ENCODE measurements around the gene WRAP73.

WRAP73 gene

GRCh38 chr1:3671371-3672180 lies 21.7 kb upstream of the WRAP73 start:
- TF ChIP-seq ZBTB7A (IDR thresholded peaks at IDR 0.05; ENCODE audit: low read depth) (0 out of 2 replicates have a peak, but pooled peaks have one; percentile 37), USF1 (IDR thresholded peaks at IDR 0.05) (peak; percentile 5; the same call in 1 of the 2 replicates), YY1 (IDR thresholded peaks at IDR 0.05; ENCODE audit: low read depth) (no peak), EGR1 (IDR thresholded peaks at IDR 0.05) (no peak), NFIC (IDR thresholded peaks at IDR 0.05) (0 out of 2 replicates have a peak, but pooled peaks have one; percentile 9), RAD21 (IDR thresholded peaks at IDR 0.05; ENCODE audit: low read depth) (no peak), TCF12 (IDR thresholded peaks at IDR 0.05; ENCODE audit: low read depth) (peak; percentile 78), CEBPB (IDR thresholded peaks at IDR 0.05) (no peak), TEAD4 (IDR thresholded peaks at IDR 0.05) (no peak), FOXM1 (IDR thresholded peaks at IDR 0.05; ENCODE audit: borderline replicate concordance, low read depth) (no peak), MAX (IDR thresholded peaks at IDR 0.05) (no peak), TAF1 (IDR thresholded peaks at IDR 0.05; ENCODE audit: low read depth) (no peak), EP300 (IDR thresholded peaks at IDR 0.05; ENCODE audit: borderline replicate concordance) (no peak)
- TF ChIP-seq, protein P1, sequence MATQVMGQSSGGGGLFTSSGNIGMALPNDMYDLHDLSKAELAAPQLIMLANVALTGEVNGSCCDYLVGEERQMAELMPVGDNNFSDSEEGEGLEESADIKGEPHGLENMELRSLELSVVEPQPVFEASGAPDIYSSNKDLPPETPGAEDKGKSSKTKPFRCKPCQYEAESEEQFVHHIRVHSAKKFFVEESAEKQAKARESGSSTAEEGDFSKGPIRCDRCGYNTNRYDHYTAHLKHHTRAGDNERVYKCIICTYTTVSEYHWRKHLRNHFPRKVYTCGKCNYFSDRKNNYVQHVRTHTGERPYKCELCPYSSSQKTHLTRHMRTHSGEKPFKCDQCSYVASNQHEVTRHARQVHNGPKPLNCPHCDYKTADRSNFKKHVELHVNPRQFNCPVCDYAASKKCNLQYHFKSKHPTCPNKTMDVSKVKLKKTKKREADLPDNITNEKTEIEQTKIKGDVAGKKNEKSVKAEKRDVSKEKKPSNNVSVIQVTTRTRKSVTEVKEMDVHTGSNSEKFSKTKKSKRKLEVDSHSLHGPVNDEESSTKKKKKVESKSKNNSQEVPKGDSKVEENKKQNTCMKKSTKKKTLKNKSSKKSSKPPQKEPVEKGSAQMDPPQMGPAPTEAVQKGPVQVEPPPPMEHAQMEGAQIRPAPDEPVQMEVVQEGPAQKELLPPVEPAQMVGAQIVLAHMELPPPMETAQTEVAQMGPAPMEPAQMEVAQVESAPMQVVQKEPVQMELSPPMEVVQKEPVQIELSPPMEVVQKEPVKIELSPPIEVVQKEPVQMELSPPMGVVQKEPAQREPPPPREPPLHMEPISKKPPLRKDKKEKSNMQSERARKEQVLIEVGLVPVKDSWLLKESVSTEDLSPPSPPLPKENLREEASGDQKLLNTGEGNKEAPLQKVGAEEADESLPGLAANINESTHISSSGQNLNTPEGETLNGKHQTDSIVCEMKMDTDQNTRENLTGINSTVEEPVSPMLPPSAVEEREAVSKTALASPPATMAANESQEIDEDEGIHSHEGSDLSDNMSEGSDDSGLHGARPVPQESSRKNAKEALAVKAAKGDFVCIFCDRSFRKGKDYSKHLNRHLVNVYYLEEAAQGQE (IDR thresholded peaks at IDR 0.05; ENCODE audit: low read depth): no peak

DNA sequence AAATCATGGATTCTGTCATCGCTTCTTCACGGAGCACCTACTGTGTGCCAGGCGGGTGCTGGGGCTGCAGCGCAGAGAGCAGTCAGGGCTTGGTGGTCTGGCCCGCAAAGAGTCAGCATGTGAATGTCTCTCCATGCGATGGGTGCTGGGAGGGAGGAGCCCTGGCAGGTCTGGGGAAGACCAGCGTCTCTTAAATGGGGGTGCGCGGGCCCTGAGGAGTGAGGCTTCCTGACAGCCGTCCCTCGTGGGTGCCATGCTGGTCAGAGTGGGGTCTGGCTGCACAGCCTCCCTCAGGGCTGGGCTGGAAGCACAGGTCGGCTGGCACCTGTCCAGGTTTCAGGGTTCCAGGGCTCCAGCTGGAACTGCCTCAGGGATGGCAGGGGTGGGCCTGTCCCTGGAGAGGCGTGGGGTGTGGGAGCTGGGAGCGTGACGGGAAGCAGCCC lies 20.9 kb upstream of the WRAP73 start:
- TF ChIP-seq TCF12 (IDR thresholded peaks at IDR 0.05; ENCODE audit: low read depth) (no peak), EGR1 (IDR thresholded peaks at IDR 0.05) (no peak), MAX (IDR thresholded peaks at IDR 0.05) (no peak), ZBTB7A (IDR thresholded peaks at IDR 0.05; ENCODE audit: low read depth) (no peak), CEBPB (IDR thresholded peaks at IDR 0.05) (no peak), EP300 (IDR thresholded peaks at IDR 0.05; ENCODE audit: borderline replicate concordance) (no peak), TAF1 (IDR thresholded peaks at IDR 0.05; ENCODE audit: low read depth) (no peak), CREB1 (IDR thresholded peaks at IDR 0.05; ENCODE audit: low read depth) (no peak), YY1 (IDR thresholded peaks at IDR 0.05; ENCODE audit: low read depth) (no peak), FOXM1 (IDR thresholded peaks at IDR 0.05; ENCODE audit: borderline replicate concordance, low read depth) (no peak), NFIC (IDR thresholded peaks at IDR 0.05) (no peak), USF1 (IDR thresholded peaks at IDR 0.05) (no peak), TEAD4 (IDR thresholded peaks at IDR 0.05) (no peak), RAD21 (IDR thresholded peaks at IDR 0.05; ENCODE audit: low read depth) (no peak)
- TF ChIP-seq, protein P1 (IDR thresholded peaks at IDR 0.05; ENCODE audit: low read depth): no peak

DNA sequence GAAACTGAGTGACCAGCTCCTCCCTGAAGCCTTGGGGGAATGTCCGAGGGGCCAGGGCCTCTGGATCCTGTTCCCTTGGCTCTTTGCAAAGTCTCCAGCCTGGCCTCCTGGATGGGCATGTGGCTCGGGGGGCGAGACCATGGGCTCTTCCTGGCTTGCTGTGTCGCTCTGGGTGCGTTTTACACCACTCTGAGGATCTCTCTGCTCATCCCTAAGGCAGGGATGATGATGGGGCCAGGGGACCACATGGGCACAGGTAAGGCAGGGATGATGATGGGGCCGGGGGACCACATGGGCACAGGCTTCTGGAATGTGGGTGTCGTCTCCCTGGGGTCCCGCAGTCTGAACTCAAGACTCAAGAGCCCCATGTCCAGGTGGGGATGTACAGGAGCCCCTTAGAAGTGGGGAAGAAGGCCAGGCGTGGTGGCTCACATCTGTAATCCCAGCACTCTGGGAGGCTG lies 20.1 kb upstream of the WRAP73 start:
- TF ChIP-seq EGR1 (IDR thresholded peaks at IDR 0.05) (no peak), TAF1 (IDR thresholded peaks at IDR 0.05; ENCODE audit: low read depth) (no peak), RAD21 (IDR thresholded peaks at IDR 0.05; ENCODE audit: low read depth) (no peak), ZBTB7A (IDR thresholded peaks at IDR 0.05; ENCODE audit: low read depth) (no peak), TEAD4 (IDR thresholded peaks at IDR 0.05) (no peak), MAX (IDR thresholded peaks at IDR 0.05) (no peak), TCF12 (IDR thresholded peaks at IDR 0.05; ENCODE audit: low read depth) (no peak), NFIC (IDR thresholded peaks at IDR 0.05) (no peak), USF1 (IDR thresholded peaks at IDR 0.05) (no peak), CEBPB (IDR thresholded peaks at IDR 0.05) (no peak), YY1 (IDR thresholded peaks at IDR 0.05; ENCODE audit: low read depth) (no peak), FOXM1 (IDR thresholded peaks at IDR 0.05; ENCODE audit: borderline replicate concordance, low read depth) (no peak), CREB1 (IDR thresholded peaks at IDR 0.05; ENCODE audit: low read depth) (no peak), EP300 (IDR thresholded peaks at IDR 0.05; ENCODE audit: borderline replicate concordance) (no peak)
- TF ChIP-seq, protein P1 (IDR thresholded peaks at IDR 0.05; ENCODE audit: low read depth): no peak

Measured in Ishikawa (cell line).